Activated T-helper 9 cell treated with anti-CD3 and anti-CD28 coated beads, Interleukin-2, amount 50 U/mL, for 16 hours (primary cell): ENCODE data around the gene PVR.
A peak's percentile ranks its signal among the peaks of the same experiment; 100 is the strongest.
"Not testable (repeated sequence)": the region's sequence is repeated elsewhere in the genome, so short reads cannot be mapped to it uniquely, and the experiment has no call there.

Experiments used
- DNase-seq: peaks from one replicate; pipeline ENCODE4 v3.0.0-alpha.2; 2020; ENCODE audit warnings: low read depth

Gene PVR

GRCh38 chr19:44673510-44673909, 29.8 kb downstream of the PVR start:
- DNase-seq, result no peak

- no peak for DNase-seq
Observed at GRCh38 chr19:44675521-44675920, 31.8 kb downstream of the PVR start.

- no peak for DNase-seq
Observed at GRCh38 chr19:44677019-44677811, 33.5 kb downstream of the PVR start.

GRCh38 chr19:44680536-44680935, 36.8 kb downstream of the PVR start:
- no peak for DNase-seq

GRCh38 chr19:44681992-44682790, 38.5 kb downstream of the PVR start:
- no peak for DNase-seq

- no peak for DNase-seq
Observed at GRCh38 chr19:44682807-44683206, 39.1 kb downstream of the PVR start.

GRCh38 chr19:44683434-44684210, 39.9 kb downstream of the PVR start:
- DNase-seq, result no peak

GRCh38 chr19:44684396-44684795, 40.7 kb downstream of the PVR start:
- not testable (repeated sequence) for DNase-seq

GRCh38 chr19:44684892-44685863, 41.5 kb downstream of the PVR start:
- DNase-seq, result no peak

GRCh38 chr19:44685877-44686276, 42.2 kb downstream of the PVR start:
- no peak for DNase-seq

GRCh38 chr19:44686896-44687295, 43.2 kb downstream of the PVR start:
- DNase-seq, result no peak

- no peak for DNase-seq
Observed at GRCh38 chr19:44687888-44688287, 44.2 kb downstream of the PVR start.

- peak; percentile 69 for DNase-seq
Observed at GRCh38 chr19:44689290-44690130, 45.8 kb downstream of the PVR start.

- DNase-seq, result no peak
Observed at GRCh38 chr19:44690131-44690440, 46.4 kb downstream of the PVR start.

GRCh38 chr19:44692379-44692721, 48.6 kb downstream of the PVR start:
- no peak for DNase-seq

- DNase-seq, result peak; percentile 6
Observed at GRCh38 chr19:44694184-44694579, 50.5 kb downstream of the PVR start.

- DNase-seq, result no peak
Observed at GRCh38 chr19:44696939-44697669, 53.4 kb downstream of the PVR start.

- DNase-seq, result no peak
Observed at GRCh38 chr19:44697670-44698034, 53.9 kb downstream of the PVR start.

GRCh38 chr19:44698492-44699201, 54.9 kb downstream of the PVR start, which contains the start of gene CEACAM16:
TSS of gene CEACAM16 (plus strand) at chr19:44699151. CDS start at chr19:44701457, 2,306 bp downstream.
- DNase-seq, result no peak
